Keratinocyte (primary cell): Measurements from ENCODE around the gene ALLC. TPM values are rescaled to one million over a fixed set of nuclear protein-coding genes. Genes with fewer than 3 reads are reported as not detected.

Source experiments
- DNase-seq: peaks from one replicate; pipeline ENCODE4 v3.0.0-alpha.2; 2011; ENCODE audit warnings: low read depth, missing footprints, low spot score
- FAIRE-seq: peaks from 2 replicates; lab custom pipeline; 2011; peaks lifted over from hg19 to GRCh38; lab: Jason Lieb, UNC
- H2AFZ ChIP-seq: 2 replicates; pipeline ENCODE4 v1.6.0; 2012; ENCODE audit warnings: low read length, control low read depth, inconsistent platforms; ENCODE audit not compliant: control insufficient read depth
- H3K27ac ChIP-seq: 2 replicates; pipeline ENCODE4 v1.5.1; 2011; ENCODE audit warnings: low read length; ENCODE audit not compliant: control insufficient read depth, insufficient read depth
- H3K27me3 ChIP-seq: 3 replicates; pipeline ENCODE4 v1.6.0; 2011; ENCODE audit warnings: low read length; ENCODE audit not compliant: control insufficient read depth, insufficient read depth; ENCODE audit errors: extremely low read depth
- H3K36me3 ChIP-seq, 2 experiments: 2 replicates in 1 of 2; 3 replicates in 1 of 2; pipeline ENCODE4 v1.5.1; 2011; ENCODE audit warnings: low read length in 2 of 2, mild to moderate bottlenecking in 1 of 2; ENCODE audit not compliant: control insufficient read depth in 2 of 2, insufficient read depth in 2 of 2; ENCODE audit errors: extremely low read depth in 1 of 2
- H3K4me1 ChIP-seq: 3 replicates; pipeline ENCODE4 v1.5.1; 2011; ENCODE audit warnings: low read length; ENCODE audit not compliant: control insufficient read depth, insufficient read depth; ENCODE audit errors: extremely low read depth
- H3K4me2 ChIP-seq: 3 replicates; pipeline ENCODE4 v1.6.0; 2011; ENCODE audit warnings: low read depth, low read length; ENCODE audit not compliant: control insufficient read depth, insufficient read depth; ENCODE audit errors: extremely low read depth
- H3K4me3 ChIP-seq, 3 experiments: fragments of 200-600 bp in 1 of 3; sonication (generic) in 1 of 3; 2 replicates in 2 of 3; 3 replicates in 1 of 3; pipeline ENCODE4 v1.5.1; 2011 to 2016; ENCODE audit warnings: low read length in 3 of 3, mild to moderate bottlenecking in 3 of 3, control low read depth in 2 of 3, inconsistent platforms in 1 of 3, low read depth in 1 of 3, mixed read lengths in 1 of 3, mixed run types in 1 of 3, moderate library complexity in 1 of 3; ENCODE audit not compliant: control insufficient read depth in 2 of 3, insufficient read depth in 2 of 3; ENCODE audit errors: extremely low read depth in 1 of 3
- H3K79me2 ChIP-seq: 2 replicates; pipeline ENCODE4 v1.6.0; 2012; ENCODE audit warnings: low read length; ENCODE audit not compliant: control insufficient read depth, insufficient read depth
- H3K9ac ChIP-seq: 3 replicates; pipeline ENCODE4 v1.6.0; 2011; ENCODE audit warnings: low read length; ENCODE audit not compliant: control insufficient read depth, insufficient read depth; ENCODE audit errors: extremely low read depth
- H3K9me1 ChIP-seq: 3 replicates; pipeline ENCODE4 v1.6.0; 2011; ENCODE audit warnings: low read length; ENCODE audit not compliant: control insufficient read depth, insufficient read depth; ENCODE audit errors: extremely low read depth
- H3K9me3 ChIP-seq: 2 replicates; pipeline ENCODE4 v1.5.1; 2012; ENCODE audit warnings: low read depth, low read length; ENCODE audit not compliant: control insufficient read depth
- H4K20me1 ChIP-seq: 3 replicates; pipeline ENCODE4 v1.6.0; 2011; ENCODE audit warnings: low read length; ENCODE audit not compliant: control insufficient read depth, insufficient read depth; ENCODE audit errors: extremely low read depth
- CTCF ChIP-seq, 3 experiments: IDR thresholded peaks in 1 of 3; conservative IDR thresholded peaks in 1 of 3; optimal IDR thresholded peaks in 1 of 3; 2 replicates in 2 of 3; 3 replicates in 1 of 3; pipeline versions ENCODE3 to v1.5.1; 2011; ENCODE audit warnings: low read length in 3 of 3, mild to moderate bottlenecking in 3 of 3, moderate library complexity in 2 of 3, control low read depth in 1 of 3, inconsistent platforms in 1 of 3; ENCODE audit not compliant: insufficient read depth in 2 of 3; ENCODE audit errors: extremely low read depth in 1 of 3
- EZH2 ChIP-seq: IDR thresholded peaks from one replicate; pipeline ENCODE4 v1.6.1; 2012; ENCODE audit warnings: inconsistent platforms, mild to moderate bottlenecking, low read length, moderate library complexity
- dilution Hi-C: fragments of 300-500 bp; cut with MboI; formaldehyde crosslinking; loops from one replicate; pipeline ENCODE4 v1.7.0; 2020; ENCODE audit warnings: low sequenced_read_pairs; ENCODE audit not compliant: extremely low pct_ligation_motif_present
- polyA plus RNA-seq, 5 experiments: library from polyadenylated mRNA; depleted of rRNA in 3 of 5; stranded (reverse) in 3 of 5; stranded (forward) in 1 of 5; unstranded in 1 of 5; fragments of >200 nt; gene quantifications; 1 replicate in 1 of 5; 2 replicates in 3 of 5; 3 replicates in 1 of 5; pipeline versions ENCODE4 v1.2.1 to v1.2.3, GENCODE V29; 2011 to 2012; ENCODE audit warnings: missing spikeins in 2 of 5, low read depth in 1 of 5, low replicate concordance in 1 of 5

ALLC gene
- polyA plus RNA-seq, 1 donor (not counting 4 experiments of a cell fraction or from before 2014, with no cell fraction given): not detected

- Histone ChIP-seq H3K9me1 (no peaks in the 10 kb centered on the region), H3K27ac (no peak overlapping the region), H3K79me2 (no peaks in the 10 kb centered on the region), H2AFZ (no peak overlapping the region), H3K4me2 (no peak overlapping the region), H3K4me3 (no peak overlapping the region), H3K27me3 (no peaks in the 10 kb centered on the region), H3K36me3 (no peaks in the 10 kb centered on the region), H4K20me1 (no peaks in the 10 kb centered on the region), H3K4me1 (no peaks in the 10 kb centered on the region), H3K9ac (no peak overlapping the region), H3K9me3 (no peaks in the 10 kb centered on the region)
- DNase-seq (no peak), FAIRE-seq (no peak)
- TF ChIP-seq CTCF (optimal IDR thresholded peaks at IDR 0.05 in 1 of 3, IDR thresholded peaks at IDR 0.05 in 1 of 3, conservative IDR thresholded peaks at IDR 0.05 in 1 of 3; ENCODE audit: extremely low read depth in 1 of 3, insufficient read depth in 2 of 3, low read length in 3 of 3) (no peak), EZH2 (no peak)
- dilution Hi-C loops: no loop called here
Measured at GRCh38 chr2:3725458-3726250, 67.7 kb downstream of the ALLC start.

- Histone ChIP-seq H3K27me3 (no peaks in the 10 kb centered on the region), H2AFZ (no peak overlapping the region), H3K9me1 (no peaks in the 10 kb centered on the region), H3K4me1 (peaks cover 6% of the 10 kb centered on the region), H3K4me3 (no peak overlapping the region), H3K36me3 (no peaks in the 10 kb centered on the region), H4K20me1 (no peaks in the 10 kb centered on the region), H3K9ac (no peak overlapping the region), H3K79me2 (no peaks in the 10 kb centered on the region), H3K9me3 (no peaks in the 10 kb centered on the region), H3K4me2 (no peak overlapping the region), H3K27ac (no peak overlapping the region)
- FAIRE-seq: no peak
- DNase-seq: no peak
- dilution Hi-C loops: no loop called here
- no peak for TF ChIP-seq EZH2
- TF ChIP-seq CTCF (optimal IDR thresholded peaks at IDR 0.05 in 1 of 3, IDR thresholded peaks at IDR 0.05 in 1 of 3, conservative IDR thresholded peaks at IDR 0.05 in 1 of 3; ENCODE audit: extremely low read depth in 1 of 3, insufficient read depth in 2 of 3, low read length in 3 of 3): no peak
Measured at GRCh38 chr2:3726511-3726910, 68.5 kb downstream of the ALLC start.
